NCI-H69 (cell line): ENCODE results near the gene CCDC77.

Experiments
- DNase-seq: peaks from one replicate; lab custom pipeline; 2025; lab: John Stamatoyannopoulos, UW

The CCDC77 gene

GRCh38 chr12:480831-481816 is 79.7 kb downstream of the CCDC77 start:
- DNase-seq: peak; percentile 96

DNA sequence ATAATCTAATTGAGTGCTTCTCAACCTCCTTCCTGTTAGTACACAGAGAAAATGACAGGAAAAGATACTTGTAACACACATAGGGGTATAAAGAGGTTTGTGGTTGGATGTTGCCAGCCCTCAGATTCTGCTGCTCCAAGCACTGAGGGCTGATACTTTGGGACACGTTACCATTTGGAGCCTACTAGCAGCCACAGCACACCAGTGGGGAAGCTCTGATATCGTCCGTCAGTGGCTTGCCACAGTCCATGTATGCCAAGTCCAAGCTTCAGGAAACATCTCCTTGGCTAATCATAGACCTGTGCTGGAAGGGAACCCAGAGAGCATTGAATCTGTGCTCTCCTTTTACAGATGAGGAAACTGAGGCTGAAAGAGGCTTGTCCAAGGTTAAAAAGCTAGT is 80.6 kb downstream of the CCDC77 start:
- DNase-seq: peak; percentile 46

GRCh38 chr12:484096-484495 is 82.7 kb downstream of the CCDC77 start:
- DNase-seq: no peak

DNA sequence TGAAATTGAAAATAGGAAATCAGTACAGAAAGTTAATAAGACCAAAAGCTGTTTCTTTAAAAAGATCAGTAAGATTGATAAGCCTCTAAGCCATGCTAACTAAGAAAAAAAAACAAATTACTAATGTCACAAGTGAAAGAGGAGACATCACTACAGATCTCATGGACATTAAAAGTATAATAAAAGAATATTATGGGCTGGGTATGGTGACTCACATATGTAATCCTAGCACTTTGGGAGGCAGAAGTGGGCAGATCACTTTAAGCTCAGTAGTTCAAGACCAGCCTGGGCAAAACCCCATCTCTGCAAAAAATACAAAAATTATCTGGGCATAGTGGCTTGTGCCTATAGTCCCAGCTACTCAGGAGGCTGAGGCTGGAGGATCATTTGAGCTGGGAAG is 88.8 kb downstream of the CCDC77 start:
- no peak for DNase-seq
